Measurements from ENCODE around the gene RAD51D.
"Not testable (repeated sequence)": the region's sequence is repeated elsewhere in the genome, so short reads cannot be mapped to it uniquely, and the experiment has no call there.

RAD51D gene

DNA sequence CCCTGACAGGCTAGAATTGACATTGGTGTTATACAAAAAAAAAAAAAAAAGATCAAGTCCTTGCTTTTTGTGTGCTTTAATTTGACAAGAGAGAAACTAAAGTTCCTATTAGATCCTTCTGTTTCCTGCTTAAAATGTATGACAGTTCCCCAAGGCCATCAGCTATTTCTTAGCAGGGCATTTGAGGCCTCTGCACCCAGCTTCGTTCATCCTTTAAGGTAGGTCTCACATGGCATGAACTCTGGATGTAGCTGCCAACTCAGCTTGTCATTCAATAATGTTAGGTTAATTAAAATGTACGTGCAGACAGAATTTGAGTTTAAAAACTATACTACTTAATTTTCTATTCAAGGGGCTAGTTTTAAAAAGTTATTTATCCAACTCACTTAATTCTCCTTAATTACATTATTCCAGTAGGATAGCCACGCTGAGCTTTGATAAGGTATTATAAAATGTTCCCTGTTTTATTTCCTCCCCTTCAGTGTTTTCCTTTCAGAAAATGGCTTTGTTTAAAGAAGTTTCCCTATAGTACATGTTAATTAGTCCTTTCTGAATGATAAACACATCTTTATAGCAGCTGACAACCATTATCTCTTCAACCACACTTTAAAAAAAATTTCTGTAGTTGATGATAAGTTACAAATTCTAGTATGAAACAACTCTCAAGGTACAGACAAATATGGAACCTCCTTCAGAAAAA, 55.0 kb downstream of the RAD51D start:
- no peak for DNase-seq

DNA sequence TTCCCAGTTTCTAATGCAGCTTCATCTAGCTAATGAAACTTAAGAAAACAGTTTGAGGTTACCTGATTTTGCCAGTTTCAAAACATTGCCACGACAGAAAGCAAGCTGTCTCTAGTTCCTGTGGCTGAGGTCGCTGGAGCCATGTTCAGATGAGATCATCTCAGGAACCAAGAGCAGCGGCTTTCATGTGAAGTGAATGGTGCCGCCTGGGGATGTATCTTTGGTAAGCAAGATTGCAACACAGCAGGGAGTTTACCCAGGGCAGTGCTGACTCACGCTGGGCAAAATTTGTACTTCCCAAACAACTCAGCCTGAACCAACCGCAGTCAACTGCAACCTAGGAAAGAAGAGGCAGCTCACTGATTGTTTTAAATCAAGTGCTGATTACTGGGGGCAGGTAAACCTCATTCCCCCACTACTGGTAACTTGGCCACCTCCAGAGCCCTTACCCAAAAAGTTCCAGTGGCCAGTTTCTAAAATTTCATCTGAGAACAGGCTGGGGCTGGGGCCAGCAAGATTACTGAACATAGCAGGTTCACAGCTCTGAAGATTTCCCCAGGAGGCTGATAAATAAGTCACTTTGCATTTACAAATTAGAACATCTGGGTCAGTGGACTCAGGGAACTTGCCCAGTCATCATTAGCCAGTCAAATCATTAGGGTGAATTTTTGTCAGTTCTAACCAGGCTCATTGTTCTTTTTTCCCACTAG, 56.0 kb downstream of the RAD51D start, which contains the start of gene RFFL:
TSS of gene RFFL (minus strand) at position 194 of the 710 bp plus-strand sequence. CDS start 37,154 bp downstream, outside the sequence.
- DNase-seq: peak; percentile 81

DNA sequence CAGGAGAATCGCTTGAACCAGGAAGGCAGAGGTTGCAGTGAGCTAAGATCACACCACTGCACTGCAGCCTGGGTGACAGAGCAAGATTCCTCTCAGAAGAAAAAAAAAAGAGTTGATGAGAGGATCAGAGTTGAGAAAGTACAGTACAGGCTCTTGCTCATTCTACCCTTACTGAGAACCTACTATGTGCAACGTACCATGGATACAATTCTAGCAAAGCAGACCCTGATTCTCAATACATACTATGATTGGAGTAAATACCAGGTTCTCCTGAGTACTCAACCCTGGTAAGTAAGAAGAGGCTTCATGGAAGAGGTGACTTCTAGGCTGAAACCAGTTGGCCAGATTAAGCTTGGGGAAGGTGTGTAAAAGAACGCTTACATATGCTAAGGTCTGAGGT, 57.4 kb downstream of the RAD51D start:
- no peak for DNase-seq

DNA sequence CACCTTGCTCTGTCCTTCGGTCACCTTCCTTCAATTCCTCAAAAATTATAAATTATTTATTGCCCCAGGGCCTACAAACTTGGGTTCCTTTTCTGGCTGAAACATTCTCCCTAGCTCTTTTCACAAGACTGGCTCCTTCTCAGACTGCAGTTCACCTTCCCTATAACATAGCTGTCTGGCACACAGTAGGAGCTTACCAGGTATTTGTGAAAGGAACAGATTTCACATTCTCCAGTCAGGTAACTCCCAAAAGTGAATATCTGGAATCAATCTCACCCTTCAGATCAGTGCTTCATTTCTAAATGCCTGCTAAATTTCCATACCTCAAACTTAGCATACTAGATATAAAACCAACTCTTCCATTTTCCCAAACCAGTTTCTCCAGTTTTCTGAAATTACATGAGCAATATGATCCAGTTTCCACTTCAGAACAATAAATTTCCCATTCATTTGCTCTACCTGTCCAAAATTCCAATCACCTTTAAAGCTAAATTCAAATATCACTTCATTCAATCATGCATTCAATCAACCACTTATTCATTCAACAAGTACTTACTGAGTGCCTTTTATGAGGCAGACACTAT, 62.2 kb downstream of the RAD51D start:
- no peak for DNase-seq

DNA sequence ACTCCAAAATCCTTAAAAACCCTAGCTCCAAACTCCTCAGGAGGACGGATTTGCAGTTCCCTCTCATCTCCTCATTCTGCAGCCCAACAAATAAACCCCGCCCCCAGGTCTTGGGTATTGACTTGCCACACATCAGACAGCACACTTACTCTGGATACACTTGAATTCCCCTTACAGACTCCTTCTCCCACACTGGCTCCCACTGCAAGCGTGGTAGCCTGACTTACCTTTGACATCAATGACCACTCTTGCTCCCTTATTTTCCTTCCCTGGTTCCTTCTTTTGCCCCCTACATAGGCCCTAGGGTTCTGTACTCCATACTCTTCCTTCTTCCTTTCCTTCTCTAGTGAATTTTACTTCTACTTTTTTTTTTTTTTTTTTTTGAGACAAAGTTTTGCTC, 63.6 kb downstream of the RAD51D start:
- no peak for DNase-seq

DNA sequence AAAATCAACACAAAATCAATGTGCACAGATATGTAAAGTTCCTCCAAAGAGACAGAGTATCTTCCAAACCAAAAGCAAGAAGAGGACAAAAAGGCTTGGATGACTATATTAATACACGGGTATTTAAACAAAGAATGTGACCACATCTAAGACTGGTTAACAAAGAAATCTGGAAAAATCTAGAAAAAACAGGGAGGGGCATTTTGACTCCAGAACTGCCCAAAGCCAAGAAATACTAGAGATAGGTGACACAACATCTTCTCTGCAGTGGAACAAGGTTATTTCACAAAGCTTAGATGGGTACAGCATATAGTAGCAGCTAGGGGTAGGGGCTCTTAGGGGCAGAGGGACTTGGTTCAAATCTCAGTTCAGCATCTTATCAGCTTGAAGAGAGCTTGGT, 66.5 kb downstream of the RAD51D start:
- no peak for DNase-seq

DNA sequence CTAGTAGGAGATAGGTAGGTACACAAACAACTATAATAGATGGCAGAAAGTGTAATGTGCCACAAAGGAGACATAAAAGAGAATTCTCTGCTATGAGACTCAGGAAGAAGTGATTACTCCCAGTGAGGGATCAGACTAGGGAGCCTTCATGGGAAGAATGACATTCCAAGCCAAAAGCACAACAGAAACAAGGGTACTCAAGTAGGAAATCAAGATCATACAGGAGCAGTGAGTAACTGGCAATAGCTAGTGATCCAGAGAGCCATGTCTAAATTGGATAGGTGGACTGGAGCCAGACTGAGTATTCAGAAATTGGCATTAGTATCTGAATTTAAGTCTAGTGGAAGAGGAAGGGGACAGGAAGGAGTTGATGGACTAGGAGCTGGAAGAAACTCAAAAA, 66.9 kb downstream of the RAD51D start:
- no peak for DNase-seq

DNA sequence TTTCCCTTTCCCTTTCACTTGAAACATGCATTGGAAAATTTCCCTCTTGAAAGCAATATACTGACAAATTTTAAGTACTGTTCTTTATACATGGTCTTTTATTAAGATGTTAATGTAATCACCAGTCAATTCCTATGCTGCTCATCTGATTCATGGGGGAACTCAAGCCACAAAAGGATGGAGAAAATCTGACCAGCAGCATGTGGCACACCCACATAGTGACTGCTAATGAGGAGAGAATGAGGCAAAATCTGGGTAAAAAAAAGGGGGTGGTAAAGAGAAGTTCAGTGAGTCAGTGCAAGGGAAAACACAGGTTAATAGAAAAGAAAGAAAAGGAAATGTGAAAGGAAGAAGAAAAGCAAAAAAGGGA, 67.4 kb downstream of the RAD51D start:
- DNase-seq: no peak

DNA sequence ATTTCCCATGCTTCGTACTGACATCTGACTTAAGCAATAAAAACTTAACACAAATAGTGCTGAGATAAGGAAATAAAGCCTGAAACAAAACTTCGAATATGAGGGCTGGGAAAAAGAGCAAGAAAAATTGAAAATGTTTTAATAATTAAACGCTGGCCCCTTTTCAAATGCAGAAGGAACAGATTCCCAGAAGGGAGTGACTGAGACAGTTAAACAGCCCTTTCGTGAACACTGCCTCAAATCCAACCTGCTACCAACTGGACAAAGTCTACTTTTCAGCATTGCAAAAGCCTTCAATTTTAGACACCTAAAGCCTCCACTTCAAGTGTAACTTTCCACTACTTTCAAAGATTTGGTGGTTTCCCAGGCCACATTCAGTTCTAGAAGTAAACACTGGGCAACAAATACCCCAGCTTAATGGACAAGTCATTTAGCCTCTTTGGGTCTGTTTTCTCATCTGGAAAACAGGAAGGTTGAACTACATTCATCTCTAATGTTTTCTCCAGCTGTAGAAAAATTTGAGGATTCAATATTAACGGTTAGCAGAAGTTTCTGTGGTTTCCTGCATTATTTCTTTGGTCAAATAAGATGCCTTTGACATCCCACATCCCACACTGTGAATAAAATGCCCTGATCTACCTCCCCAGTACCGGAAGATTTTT, 68.0 kb downstream of the RAD51D start:
- no peak for DNase-seq

DNA sequence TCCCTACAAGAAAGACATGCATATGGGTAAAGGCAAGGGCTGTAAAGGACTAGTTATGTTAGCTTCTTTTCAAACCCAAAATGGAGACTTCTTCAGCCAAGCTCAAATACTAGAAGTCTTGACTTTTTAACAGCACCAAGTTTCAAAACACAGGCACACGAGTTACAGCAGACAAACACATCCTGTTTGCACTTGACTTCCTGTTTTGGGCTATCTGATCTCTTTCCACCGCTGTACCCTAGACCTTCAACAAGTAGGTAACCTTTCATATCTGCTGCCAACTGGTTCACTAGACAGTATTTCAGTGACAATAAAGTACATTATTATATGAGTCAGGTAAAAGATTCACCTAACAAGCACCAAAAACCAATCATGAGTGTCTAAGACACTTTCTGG, 68.5 kb downstream of the RAD51D start:
- DNase-seq: no peak

DNA sequence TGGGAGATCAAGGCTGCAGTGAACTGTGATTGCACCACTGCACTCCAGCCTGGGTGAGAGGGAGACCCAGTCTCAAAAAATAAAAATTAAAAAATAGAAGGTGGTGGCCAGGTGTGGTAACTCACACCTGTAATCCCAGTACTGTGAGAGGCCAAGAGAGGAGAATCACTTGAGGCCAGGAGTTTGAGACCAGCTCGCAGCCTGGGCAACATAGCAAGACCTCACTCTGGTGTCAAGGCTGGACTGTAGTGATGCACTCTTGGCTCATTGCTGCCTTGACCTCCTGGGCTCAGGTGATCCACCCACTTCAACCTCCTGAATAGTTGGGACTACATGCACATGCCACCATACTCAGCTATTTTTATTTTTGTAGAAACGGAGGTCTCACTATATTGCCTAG, 69.5 kb downstream of the RAD51D start:
- DNase-seq: no peak

DNA sequence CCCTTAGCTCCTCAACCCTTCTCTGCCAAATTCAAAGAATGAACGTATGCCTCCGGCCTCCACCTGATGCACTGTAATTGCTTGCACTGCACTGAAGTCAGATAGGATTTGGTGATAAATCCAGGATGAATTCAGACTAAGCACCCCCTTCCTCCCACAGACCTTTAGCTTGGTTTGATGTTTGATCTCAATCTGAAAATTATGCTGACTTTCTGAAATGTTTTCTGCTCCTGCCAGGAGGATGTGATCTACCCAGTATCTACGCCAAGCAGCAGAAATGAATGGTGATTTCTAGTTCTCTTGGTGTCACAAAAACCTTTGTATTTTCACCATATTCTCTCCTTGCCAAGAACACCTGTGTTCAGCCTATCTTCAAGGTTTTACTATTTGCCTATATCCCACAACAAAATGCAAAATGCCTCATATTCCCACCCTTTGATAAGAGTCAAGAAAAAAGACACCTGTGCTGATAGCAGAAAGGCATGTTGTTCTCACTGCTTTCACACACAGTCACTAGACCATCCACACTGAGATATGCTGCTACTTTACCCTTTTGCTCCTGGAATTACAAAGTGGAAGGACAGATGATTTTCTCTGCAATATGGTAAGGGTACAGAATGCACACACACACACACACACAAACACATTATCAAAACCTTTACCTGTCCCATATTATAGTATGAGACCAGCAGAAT, 70.8 kb downstream of the RAD51D start:
- no peak for DNase-seq

DNA sequence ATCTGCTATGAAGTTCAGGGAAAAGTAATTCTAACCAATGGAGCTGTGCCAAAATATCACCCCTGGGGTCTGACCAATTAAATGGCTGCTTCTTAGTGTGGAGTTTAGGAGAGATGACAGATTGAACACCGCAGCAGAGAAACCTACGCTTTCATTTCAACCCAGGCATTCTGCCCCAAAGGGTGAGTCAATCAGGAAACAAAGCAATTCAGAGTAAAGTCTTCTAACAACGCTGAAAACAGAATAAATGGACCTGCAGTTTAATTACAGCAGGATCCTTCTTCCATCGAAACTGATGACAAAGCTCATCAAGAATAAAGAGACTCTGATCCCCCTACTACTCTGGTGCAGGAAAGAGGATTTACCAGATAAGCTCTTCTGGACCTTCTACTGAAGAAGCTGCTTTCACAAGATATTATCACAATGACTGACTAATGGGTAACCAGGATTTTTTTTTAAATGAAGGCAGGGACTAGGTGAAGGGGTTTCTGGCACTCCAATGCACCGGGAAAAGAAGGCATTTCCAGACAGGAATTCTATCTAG, 72.8 kb downstream of the RAD51D start:
- DNase-seq: no peak

DNA sequence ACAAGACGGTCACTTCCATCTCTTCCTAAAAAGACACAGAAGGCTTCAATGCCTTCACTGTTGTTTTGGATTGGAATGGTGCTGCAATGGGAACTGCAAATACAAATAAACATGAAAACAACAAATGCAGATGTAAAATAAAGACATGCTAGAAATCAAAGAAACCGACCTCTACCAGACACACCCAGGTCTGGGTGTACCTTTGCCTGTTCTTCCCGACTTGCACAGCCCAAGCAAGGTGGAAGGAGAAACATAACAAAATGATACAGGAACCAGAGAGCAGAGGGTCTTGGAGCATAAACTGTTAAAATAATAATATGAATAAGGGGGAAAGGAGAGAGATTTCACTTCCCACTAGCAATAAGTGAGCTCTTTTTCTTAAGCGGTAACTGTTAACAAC, 73.4 kb downstream of the RAD51D start:
- no peak for DNase-seq

DNA sequence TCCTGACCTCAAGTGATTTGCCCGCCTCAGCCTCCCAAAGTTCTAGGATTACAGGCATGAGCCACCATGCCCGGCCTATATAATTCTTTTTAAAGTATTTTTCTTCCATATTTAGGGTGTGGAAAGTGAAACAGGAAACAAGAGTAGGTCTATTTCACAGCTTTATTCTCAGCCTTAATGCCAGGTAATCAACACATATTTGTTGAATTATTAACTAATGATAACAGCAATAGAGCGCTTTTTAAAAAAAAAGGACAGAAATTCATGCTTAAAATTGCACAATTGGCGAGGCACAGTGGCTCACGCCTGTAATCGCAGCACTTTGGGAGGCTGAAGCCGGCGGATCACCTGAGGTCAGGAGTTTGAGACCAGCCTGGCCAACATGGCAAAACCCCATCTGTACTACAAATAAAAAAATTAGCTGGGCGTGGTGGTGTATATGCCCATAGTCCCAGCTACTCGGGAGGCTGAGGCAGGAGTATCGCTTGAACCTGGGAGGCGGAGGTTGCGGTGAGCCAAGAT, 74.1 kb downstream of the RAD51D start:
- not testable (repeated sequence) for DNase-seq

DNA sequence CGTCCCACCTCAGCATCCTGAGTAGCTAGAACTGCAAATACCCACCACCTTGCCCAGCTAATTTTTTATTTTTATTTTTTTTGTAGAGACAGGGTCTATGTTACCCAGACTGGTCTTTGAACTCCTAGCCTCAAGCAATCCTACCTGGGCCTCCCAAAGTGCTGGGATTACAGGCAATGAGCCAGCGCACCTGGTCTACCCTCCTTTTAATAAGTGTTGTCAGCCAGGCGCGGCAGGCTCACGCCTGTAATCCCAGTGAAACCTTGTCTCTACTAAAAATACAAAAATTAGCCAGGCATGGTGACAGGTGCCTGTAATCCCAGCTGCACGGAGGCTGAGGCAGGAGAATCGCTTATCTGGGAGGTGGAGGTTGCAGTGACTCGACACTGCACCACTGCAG, 75.5 kb downstream of the RAD51D start:
- DNase-seq: no peak

Data from NCI-H2227 treated with DMSO at 0.1 percent for 48 hours (cell line).